SU-DHL-6 (cell line): ENCODE results near the gene TANGO6.

ENCODE experiments used
- H2AFZ ChIP-seq: fragments of 200-600 bp; sonication (generic); 2 replicates; pipeline ENCODE4 v1.6.1; 2014; ENCODE audit warnings: low read depth, mild to moderate bottlenecking, moderate library complexity, mixed read lengths, antibody characterized with exemption, low read length; ENCODE audit not compliant: severe bottlenecking
- H3F3A ChIP-seq: fragments of 200-600 bp; shearing (Covaris generic); 2 replicates; pipeline ENCODE4 v1.6.0; 2016; ENCODE audit warnings: antibody characterized with exemption, mild to moderate bottlenecking; ENCODE audit not compliant: insufficient read depth
- H3K27ac ChIP-seq: fragments of 200-600 bp; sonication (generic); 2 replicates; pipeline ENCODE4 v1.5.1; 2016; ENCODE audit warnings: low read depth, mild to moderate bottlenecking, low read length, moderate library complexity, mixed read lengths
- H3K27me3 ChIP-seq: fragments of 200-600 bp; sonication (generic), shearing (Covaris generic); 2 replicates; pipeline ENCODE4 v1.6.0; 2014; ENCODE audit warnings: mild to moderate bottlenecking, low read length
- H3K36me3 ChIP-seq: fragments of 200-600 bp; sonication (generic); 2 replicates; pipeline ENCODE4 v1.6.1; 2014; ENCODE audit warnings: mild to moderate bottlenecking, low read length, mixed read lengths
- H3K4me2 ChIP-seq: fragments of 300-600, 200-600 bp; shearing (Covaris generic), sonication (generic); 2 replicates; pipeline ENCODE4 v1.6.0; 2014; ENCODE audit warnings: low read length, low read depth, mild to moderate bottlenecking; ENCODE audit not compliant: poor library complexity, severe bottlenecking
- H3K4me3 ChIP-seq: fragments of 200-600 bp; sonication (generic); 2 replicates; pipeline ENCODE4 v1.5.1; 2014; ENCODE audit warnings: antibody characterized with exemption, low read length, mild to moderate bottlenecking, mixed read lengths; ENCODE audit not compliant: insufficient read depth, poor library complexity, severe bottlenecking
- H3K79me2 ChIP-seq: fragments of 200-600 bp; sonication (generic); 2 replicates; pipeline ENCODE4 v1.6.1; 2014; ENCODE audit warnings: mild to moderate bottlenecking, low read length, moderate library complexity; ENCODE audit not compliant: insufficient read depth
- H3K9ac ChIP-seq: fragments of 200-600 bp; sonication (generic); 2 replicates; pipeline ENCODE4 v1.7.0; 2014; ENCODE audit warnings: mild to moderate bottlenecking, low read length
- H3K9me2 ChIP-seq: fragments of 200-600 bp; sonication (generic); replicated peaks from 2 replicates; pipeline ENCODE4 v1.6.1; 2014; ENCODE audit warnings: low read length; ENCODE audit not compliant: insufficient read depth
- H3K9me3 ChIP-seq: fragments of 200-600 bp; sonication (generic); 2 replicates; pipeline ENCODE4 v1.6.1; 2014; ENCODE audit warnings: low read length, mixed read lengths; ENCODE audit not compliant: insufficient read depth
- H4K20me1 ChIP-seq: fragments of 200-600 bp; sonication (generic); 2 replicates; pipeline ENCODE4 v1.6.1; 2014; ENCODE audit warnings: low read depth, mild to moderate bottlenecking, antibody characterized with exemption, low read length, moderate library complexity, mixed read lengths
- EZH2phosphoT487 ChIP-seq: fragments of 200-600 bp; sonication (generic), shearing (Covaris generic); conservative IDR thresholded peaks from 2 replicates; pipeline ENCODE4 v1.6.1; 2018; ENCODE audit warnings: mild to moderate bottlenecking, antibody characterized with exemption, low read length, moderate library complexity, mixed read lengths
- TF ChIP-seq, protein P1 (sequence below): fragments of 200-600 bp; sonication (generic); IDR thresholded peaks from one replicate; pipeline ENCODE4 v1.5.1; 2017; ENCODE audit warnings: antibody characterized with exemption, mild to moderate bottlenecking, low read length, moderate library complexity; ENCODE audit not compliant: insufficient read depth, poor library complexity, severe bottlenecking

Gene TANGO6

DNA sequence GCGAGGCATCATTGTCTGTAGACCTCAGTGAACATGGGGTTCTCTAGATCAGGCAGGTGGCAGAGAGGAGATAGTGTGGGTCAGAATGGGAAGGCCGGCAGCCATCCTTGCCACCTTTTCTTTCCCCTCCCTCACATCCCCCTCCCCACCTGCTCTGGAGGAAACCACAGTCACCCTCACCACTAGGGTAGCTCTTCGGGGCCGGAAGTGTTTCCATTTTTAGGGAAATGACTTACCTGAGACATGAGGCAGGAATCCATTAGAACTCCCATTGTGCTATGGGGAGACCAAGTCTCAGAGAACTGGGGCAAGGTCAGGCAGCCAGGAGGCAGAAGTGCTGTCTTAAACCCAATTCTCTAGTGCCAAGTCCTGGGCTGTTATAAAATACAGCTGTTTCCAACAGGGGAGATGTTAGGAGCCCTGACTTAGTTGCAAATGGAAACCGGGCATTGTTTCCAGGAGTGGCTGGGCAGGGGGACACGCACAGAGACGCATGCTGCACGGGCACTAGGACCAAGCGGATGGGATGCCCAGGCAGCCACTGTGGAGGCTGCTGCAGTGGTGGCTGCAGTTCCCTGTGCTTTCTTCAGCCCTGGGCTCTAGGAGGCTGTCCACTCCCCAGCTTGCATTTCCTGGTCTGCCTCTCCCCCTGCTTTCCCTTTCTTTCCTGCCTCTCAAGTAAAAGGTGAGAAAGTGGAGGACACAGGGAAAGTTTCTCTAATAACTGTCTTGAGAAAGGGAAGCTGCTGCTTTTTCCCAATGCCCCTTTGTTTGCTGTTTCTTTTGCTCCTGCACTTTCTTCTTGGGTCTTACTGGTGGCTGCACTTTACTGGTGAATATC lies 265.0 kb downstream of the TANGO6 start:
- Histone ChIP-seq H3K27ac (no peak overlapping the region), H3K79me2 (no peaks in the 10 kb centered on the region), H3K4me3 (no peak overlapping the region), H3K4me2 (no peak overlapping the region), H3F3A (no peaks in the 10 kb centered on the region), H3K36me3 (no peaks in the 10 kb centered on the region), H4K20me1 (no peaks in the 10 kb centered on the region), H2AFZ (no peak overlapping the region), H3K9ac (no peak overlapping the region), H3K9me3 (no peaks in the 10 kb centered on the region), H3K27me3 (no peaks in the 10 kb centered on the region), H3K9me2 (no peaks in the 10 kb centered on the region)
- TF ChIP-seq, protein P1, sequence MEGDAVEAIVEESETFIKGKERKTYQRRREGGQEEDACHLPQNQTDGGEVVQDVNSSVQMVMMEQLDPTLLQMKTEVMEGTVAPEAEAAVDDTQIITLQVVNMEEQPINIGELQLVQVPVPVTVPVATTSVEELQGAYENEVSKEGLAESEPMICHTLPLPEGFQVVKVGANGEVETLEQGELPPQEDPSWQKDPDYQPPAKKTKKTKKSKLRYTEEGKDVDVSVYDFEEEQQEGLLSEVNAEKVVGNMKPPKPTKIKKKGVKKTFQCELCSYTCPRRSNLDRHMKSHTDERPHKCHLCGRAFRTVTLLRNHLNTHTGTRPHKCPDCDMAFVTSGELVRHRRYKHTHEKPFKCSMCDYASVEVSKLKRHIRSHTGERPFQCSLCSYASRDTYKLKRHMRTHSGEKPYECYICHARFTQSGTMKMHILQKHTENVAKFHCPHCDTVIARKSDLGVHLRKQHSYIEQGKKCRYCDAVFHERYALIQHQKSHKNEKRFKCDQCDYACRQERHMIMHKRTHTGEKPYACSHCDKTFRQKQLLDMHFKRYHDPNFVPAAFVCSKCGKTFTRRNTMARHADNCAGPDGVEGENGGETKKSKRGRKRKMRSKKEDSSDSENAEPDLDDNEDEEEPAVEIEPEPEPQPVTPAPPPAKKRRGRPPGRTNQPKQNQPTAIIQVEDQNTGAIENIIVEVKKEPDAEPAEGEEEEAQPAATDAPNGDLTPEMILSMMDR: no peak
- no peak for TF ChIP-seq EZH2phosphoT487

DNA sequence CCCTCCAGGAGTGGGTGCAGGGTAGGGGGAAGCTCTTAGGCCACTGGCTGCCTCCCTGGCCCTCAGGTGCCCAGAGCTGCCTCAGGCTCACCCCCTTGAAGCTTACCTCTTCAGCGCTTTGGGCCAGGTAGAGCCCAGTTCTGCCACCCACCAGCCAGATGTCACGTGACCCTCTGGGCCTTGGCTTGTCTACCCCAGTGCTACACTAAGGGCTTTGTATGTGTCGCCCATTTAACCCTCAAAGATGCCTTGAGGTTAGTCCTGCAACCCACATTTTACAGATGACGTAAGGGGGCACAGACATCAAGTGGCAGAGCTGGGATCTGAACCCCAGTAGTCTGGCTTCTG lies 265.5 kb downstream of the TANGO6 start:
- Histone ChIP-seq H3K27me3 (no peaks in the 10 kb centered on the region), H3K9me3 (no peaks in the 10 kb centered on the region), H3K36me3 (no peaks in the 10 kb centered on the region), H3K4me2 (no peak overlapping the region), H4K20me1 (no peaks in the 10 kb centered on the region), H3F3A (no peaks in the 10 kb centered on the region), H3K9ac (no peak overlapping the region), H3K27ac (no peak overlapping the region), H2AFZ (no peak overlapping the region), H3K79me2 (no peaks in the 10 kb centered on the region), H3K9me2 (no peaks in the 10 kb centered on the region), H3K4me3 (no peak overlapping the region)
- TF ChIP-seq, protein P1: no peak
- no peak for TF ChIP-seq EZH2phosphoT487

DNA sequence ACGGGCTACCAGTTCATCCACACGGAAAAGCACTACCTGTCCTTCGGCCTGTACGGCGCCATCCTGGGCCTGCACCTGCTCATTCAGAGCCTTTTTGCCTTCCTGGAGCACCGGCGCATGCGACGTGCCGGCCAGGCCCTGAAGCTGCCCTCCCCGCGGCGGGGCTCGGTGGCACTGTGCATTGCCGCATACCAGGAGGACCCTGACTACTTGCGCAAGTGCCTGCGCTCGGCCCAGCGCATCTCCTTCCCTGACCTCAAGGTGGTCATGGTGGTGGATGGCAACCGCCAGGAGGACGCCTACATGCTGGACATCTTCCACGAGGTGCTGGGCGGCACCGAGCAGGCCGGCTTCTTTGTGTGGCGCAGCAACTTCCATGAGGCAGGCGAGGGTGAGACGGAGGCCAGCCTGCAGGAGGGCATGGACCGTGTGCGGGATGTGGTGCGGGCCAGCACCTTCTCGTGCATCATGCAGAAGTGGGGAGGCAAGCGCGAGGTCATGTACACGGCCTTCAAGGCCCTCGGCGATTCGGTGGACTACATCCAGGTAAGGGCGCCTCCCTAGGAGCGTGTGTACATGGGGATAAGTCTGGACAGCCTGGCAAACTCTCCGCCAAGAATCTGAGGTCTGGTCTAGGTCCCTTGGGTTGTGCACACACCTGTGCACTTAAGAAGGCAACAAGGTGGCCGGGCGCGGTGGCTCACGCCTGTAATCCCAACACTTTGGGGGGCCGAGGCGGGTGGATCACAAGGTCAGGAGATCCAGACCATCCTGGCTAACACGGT lies 266.3 kb downstream of the TANGO6 start:
- H3K79me2 ChIP-seq: no peaks in the 10 kb centered on the region
- TF ChIP-seq, protein P1: no peak
- TF ChIP-seq EZH2phosphoT487: no peak
- H3K4me3 ChIP-seq: no peak overlapping the region
- H3K4me2 ChIP-seq: no peak overlapping the region
- no peaks in the 10 kb centered on the region for H4K20me1 ChIP-seq
- no peaks in the 10 kb centered on the region for H3K36me3 ChIP-seq
- no peaks in the 10 kb centered on the region for H3K27me3 ChIP-seq
- H3K27ac ChIP-seq: no peak overlapping the region
- H3K9me2 ChIP-seq: no peaks in the 10 kb centered on the region
- no peak overlapping the region for H2AFZ ChIP-seq
- no peaks in the 10 kb centered on the region for H3K9me3 ChIP-seq
- H3F3A ChIP-seq: no peaks in the 10 kb centered on the region
- no peak overlapping the region for H3K9ac ChIP-seq
